Measurements from ENCODE around the gene AMH. TPM values are rescaled to one million over a fixed set of nuclear protein-coding genes. Genes with fewer than 3 reads are reported as not detected.

Gene AMH
- polyA plus RNA-seq, 2 of the 4 experiments (the other 2 are of a cell fraction), result 3.0 to 12.0 TPM

GRCh38 chr19:2246801-2247361 is 2.2 kb upstream of the AMH start:
- ChIA-PET CTCF (no interaction called here), POLR2A (interaction anchor here (1.4 kb wide), 1 partner anchor 9 kb away, joined by 5 read pairs; no protein-coding TSS in a partner anchor)
- FAIRE-seq (no peak), ATAC-seq (peak; percentile 52 to 66; a peak in 5 of 6 replicates), DNase-seq (ENCODE audit: low read depth in 1 of 2, low spot score in 1 of 2) (peak in 1 of 2 experiments; percentile 58)
- peak overlapping the region; percentile 21; the same call in 2 of the 3 replicates for H3K4me2 ChIP-seq
- no peaks in the 10 kb centered on the region for H3K9me3 ChIP-seq
- H3K27ac ChIP-seq, result peak overlapping the region in 1 of 2 experiments; percentile 73; a peak in 4 of 6 replicates
- TF ChIP-seq HOXA7 (CRISPR knock-in tag; IDR thresholded peaks at IDR 0.05) (no peak), ZNF302 (CRISPR knock-in tag; IDR thresholded peaks at IDR 0.05) (no peak), SREBF2 (IDR thresholded peaks at IDR 0.05) (no peak), POLR2A (IDR thresholded peaks at IDR 0.05; ENCODE audit: low read length) (no peak), FOSL2 (IDR thresholded peaks at IDR 0.05) (no peak), FOSL2 (CRISPR knock-in tag; IDR thresholded peaks at IDR 0.05) (no peak), KDM5A (IDR thresholded peaks at IDR 0.05) (no peak), ESRRA (IDR thresholded peaks at IDR 0.05; ENCODE audit: borderline replicate concordance, low read length) (no peak), GATA3 (IDR thresholded peaks at IDR 0.05; ENCODE audit: borderline replicate concordance) (no peak), NFE2L2 (conservative IDR thresholded peaks at IDR 0.05; ENCODE audit: low read length) (no peak), JUN (IDR thresholded peaks at IDR 0.05) (no peak), HOXB13 (CRISPR knock-in tag; IDR thresholded peaks at IDR 0.05; ENCODE audit: low read depth) (no peak), HOXB5 (CRISPR knock-in tag; IDR thresholded peaks at IDR 0.05) (no peak), RNF2 (IDR thresholded peaks at IDR 0.05; ENCODE audit: borderline replicate concordance, low read depth) (no peak), TP53 (CRISPR knock-in tag; IDR thresholded peaks at IDR 0.05) (no peak)
- TF ChIP-seq, protein P1, sequence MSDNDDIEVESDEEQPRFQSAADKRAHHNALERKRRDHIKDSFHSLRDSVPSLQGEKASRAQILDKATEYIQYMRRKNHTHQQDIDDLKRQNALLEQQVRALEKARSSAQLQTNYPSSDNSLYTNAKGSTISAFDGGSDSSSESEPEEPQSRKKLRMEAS (IDR thresholded peaks at IDR 0.05), result no peak
- TF ChIP-seq, protein P2, sequence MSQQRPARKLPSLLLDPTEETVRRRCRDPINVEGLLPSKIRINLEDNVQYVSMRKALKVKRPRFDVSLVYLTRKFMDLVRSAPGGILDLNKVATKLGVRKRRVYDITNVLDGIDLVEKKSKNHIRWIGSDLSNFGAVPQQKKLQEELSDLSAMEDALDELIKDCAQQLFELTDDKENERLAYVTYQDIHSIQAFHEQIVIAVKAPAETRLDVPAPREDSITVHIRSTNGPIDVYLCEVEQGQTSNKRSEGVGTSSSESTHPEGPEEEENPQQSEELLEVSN (IDR thresholded peaks at IDR 0.05; ENCODE audit: borderline replicate concordance, low read depth), result no peak
- WGBS (ENCODE audit: missing lambda C conversion rate), result 94% methylated on average over 18 of the region's 26 CpGs
- H3K4me1 ChIP-seq, result peaks cover 30% of the 10 kb centered on the region
- no peak overlapping the region for H3K4me3 ChIP-seq

GRCh38 chr19:2247433-2248101 is 1.6 kb upstream of the AMH start:
- WGBS (ENCODE audit: missing lambda C conversion rate), result 77% methylated on average over 6 of the region's 28 CpGs
- no peak for FAIRE-seq
- DNase-seq (ENCODE audit: low read depth in 1 of 2, low spot score in 1 of 2), result no peak
- Histone ChIP-seq H3K4me1 (peaks cover 23% of the 10 kb centered on the region), H3K4me3 (no peak overlapping the region), H3K27ac (peak overlapping the region in 1 of 2 experiments; percentile 73; a peak in 4 of 6 replicates), H3K4me2 (peak overlapping the region; percentile 21; the same call in 2 of the 3 replicates), H3K9me3 (no peaks in the 10 kb centered on the region)
- TF ChIP-seq JUN (IDR thresholded peaks at IDR 0.05), result no peak
- TF ChIP-seq, protein P2 (IDR thresholded peaks at IDR 0.05; ENCODE audit: borderline replicate concordance, low read depth), result no peak
- ChIA-PET CTCF (interaction anchor here (1.0 to 1.6 kb wide), 2 partner anchors 9 to 12 kb away, joined by 3 read pairs; partner anchors contain the start of gene PLEKHJ1), POLR2A (no interaction called here)
- ATAC-seq, result peak in 1 of 2 experiments; percentile 1; a peak in 1 of 6 replicates

DNA sequence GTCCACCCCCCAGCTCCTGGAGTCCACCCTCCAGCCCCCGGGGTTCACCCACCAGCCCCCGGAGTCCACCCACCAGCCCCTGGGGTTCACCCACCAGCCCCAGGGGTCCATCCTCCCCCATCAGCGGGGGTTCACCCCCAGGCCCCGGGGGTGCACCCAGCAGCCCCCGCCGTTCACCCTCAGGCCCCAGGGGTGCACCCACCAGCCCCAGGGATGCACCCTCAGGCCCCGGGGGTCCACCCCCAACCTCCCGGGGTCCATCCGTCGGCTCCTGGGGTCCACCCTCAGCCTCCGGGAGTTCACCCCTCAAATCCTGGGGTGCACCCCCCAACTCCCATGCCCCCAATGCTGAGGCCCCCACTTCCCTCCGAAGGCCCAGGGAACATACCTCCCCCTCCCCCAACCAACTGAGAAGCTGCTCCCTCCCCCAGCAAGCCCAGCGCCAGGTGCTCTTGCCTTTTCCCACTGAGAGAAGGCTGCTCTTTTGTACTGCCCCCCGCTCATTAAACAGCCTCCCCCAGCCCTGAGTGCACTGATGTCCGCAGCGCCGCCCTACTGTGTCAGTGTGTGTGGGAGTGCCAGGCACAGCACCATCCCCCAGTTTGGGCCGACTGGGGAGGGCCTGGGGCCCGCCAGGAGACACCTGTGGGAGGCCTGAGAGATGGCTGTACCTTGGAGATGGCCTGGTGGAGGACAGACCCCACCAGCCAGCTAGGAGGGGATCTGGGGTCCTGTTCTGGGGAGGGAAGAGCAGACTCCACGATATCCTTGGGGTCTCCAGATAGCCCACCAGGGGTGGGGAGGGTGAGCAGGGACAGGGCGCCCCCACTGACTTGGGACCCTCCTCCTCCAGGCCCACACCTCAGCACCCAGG is 750 bp upstream of the AMH start:
- Histone ChIP-seq H3K27ac (no peak overlapping the region), H3K9me3 (no peaks in the 10 kb centered on the region), H3K4me3 (no peak overlapping the region), H3K4me2 (no peak overlapping the region), H3K4me1 (peaks cover 19% of the 10 kb centered on the region)
- ChIA-PET POLR2A (interaction anchor here (0.7 kb wide), 1 partner anchor 32 kb away, joined by 5 read pairs; no protein-coding TSS in a partner anchor), CTCF (interaction anchor here (1.0 to 1.9 kb wide), 5 partner anchors 10 to 388 kb away, joined by 3 to 5 read pairs (median 3); partner anchors contain the start of gene PLEKHJ1)
- DNase-seq (ENCODE audit: low read depth in 1 of 2, low spot score in 1 of 2) (no peak), ATAC-seq (no peak), FAIRE-seq (no peak)
- WGBS (ENCODE audit: missing lambda C conversion rate), result 100% methylated on average over 3 of the region's 21 CpGs
- TF ChIP-seq SREBF2 (IDR thresholded peaks at IDR 0.05) (no peak), RNF2 (IDR thresholded peaks at IDR 0.05; ENCODE audit: borderline replicate concordance, low read depth) (no peak), TFCP2L1 (CRISPR knock-in tag; IDR thresholded peaks at IDR 0.05) (no peak), HMGXB4 (CRISPR knock-in tag; IDR thresholded peaks at IDR 0.05; ENCODE audit: borderline replicate concordance) (no peak), POLR2AphosphoS2 (conservative IDR thresholded peaks at IDR 0.05; ENCODE audit: low read length) (no peak), BCL3 (IDR thresholded peaks at IDR 0.05) (no peak), CEBPB (IDR thresholded peaks at IDR 0.05) (no peak), MAZ (IDR thresholded peaks at IDR 0.05; ENCODE audit: borderline replicate concordance, low read depth, low read length) (no peak), HOXB13 (CRISPR knock-in tag; IDR thresholded peaks at IDR 0.05; ENCODE audit: low read depth) (no peak), RFX5 (IDR thresholded peaks at IDR 0.05) (no peak)

All from A549 (cell line).